Astrocyte (in vitro differentiated cells and primary cell): ENCODE data around the gene BEND5. TPM values are rescaled to one million over a fixed set of nuclear protein-coding genes. Genes with fewer than 3 reads are reported as not detected.

Experiments used
- DNase-seq: peaks from one replicate; pipeline ENCODE4 v3.0.0-alpha.2; 2010; ENCODE audit warnings: low read depth
- FAIRE-seq: peaks from 2 replicates; lab custom pipeline; 2011; peaks lifted over from hg19 to GRCh38; lab: Jason Lieb, UNC
- H2AFZ ChIP-seq: 2 replicates; pipeline ENCODE4 v1.6.0; 2012; ENCODE audit warnings: low read depth, low read length, inconsistent platforms
- H3K27ac ChIP-seq: 2 replicates; pipeline ENCODE4 v1.5.1; 2011; ENCODE audit warnings: low read depth, low read length, inconsistent platforms
- H3K27me3 ChIP-seq: 2 replicates; pipeline ENCODE4 v1.6.0; 2011; ENCODE audit warnings: low read length, inconsistent platforms; ENCODE audit not compliant: insufficient read depth
- H3K36me3 ChIP-seq: 2 replicates; pipeline ENCODE4 v1.5.1; 2011; ENCODE audit warnings: low read length, inconsistent platforms; ENCODE audit not compliant: insufficient read depth
- H3K4me1 ChIP-seq: 2 replicates; pipeline ENCODE4 v1.5.1; 2011; ENCODE audit warnings: low read length, inconsistent platforms; ENCODE audit not compliant: insufficient read depth
- H3K4me2 ChIP-seq: 2 replicates; pipeline ENCODE4 v1.6.0; 2012; ENCODE audit warnings: low read length, inconsistent platforms
- H3K4me3 ChIP-seq: 2 replicates; pipeline ENCODE4 v1.5.1; 2011; ENCODE audit warnings: low read depth, mild to moderate bottlenecking, low read length, inconsistent platforms; ENCODE audit not compliant: insufficient read depth
- H3K79me2 ChIP-seq: 2 replicates; pipeline ENCODE4 v1.6.0; 2012; ENCODE audit warnings: mild to moderate bottlenecking, low read length, inconsistent platforms; ENCODE audit not compliant: insufficient read depth
- H3K9ac ChIP-seq: 2 replicates; pipeline ENCODE4 v1.6.0; 2012; ENCODE audit warnings: mild to moderate bottlenecking, low read length, inconsistent platforms
- H3K9me3 ChIP-seq: 2 replicates; pipeline ENCODE4 v1.5.1; 2012; ENCODE audit warnings: low read depth, mild to moderate bottlenecking, low read length, inconsistent platforms; ENCODE audit not compliant: insufficient read depth
- H4K20me1 ChIP-seq: 2 replicates; pipeline ENCODE4 v1.6.0; 2012; ENCODE audit warnings: low read length, inconsistent platforms; ENCODE audit not compliant: insufficient read depth
- H3K27ac Mint-ChIP-seq: one replicate; pipeline ENCODE4 v1.8.0; 2021; ENCODE audit warnings: mild to moderate bottlenecking, mixed read lengths; ENCODE audit not compliant: unreplicated experiment
- H3K27me3 Mint-ChIP-seq: one replicate; pipeline ENCODE4 v1.8.0; 2021; ENCODE audit warnings: low read depth, mixed read lengths; ENCODE audit not compliant: unreplicated experiment
- H3K36me3 Mint-ChIP-seq: one replicate; pipeline ENCODE4 v1.8.0; 2021; ENCODE audit warnings: low read depth, mixed read lengths; ENCODE audit not compliant: unreplicated experiment
- H3K4me1 Mint-ChIP-seq: one replicate; pipeline ENCODE4 v1.8.0; 2021; ENCODE audit warnings: low read depth, mixed read lengths; ENCODE audit not compliant: unreplicated experiment
- H3K4me3 Mint-ChIP-seq: one replicate; pipeline ENCODE4 v1.8.0; 2021; ENCODE audit warnings: mild to moderate bottlenecking, moderate library complexity, mixed read lengths; ENCODE audit not compliant: unreplicated experiment
- H3K9me3 Mint-ChIP-seq: one replicate; pipeline ENCODE4 v1.8.0; 2021; ENCODE audit warnings: mild to moderate bottlenecking, mixed read lengths; ENCODE audit not compliant: unreplicated experiment
- EZH2 ChIP-seq: IDR thresholded peaks from 2 replicates; pipeline ENCODE4 v1.6.1; 2012; ENCODE audit warnings: mild to moderate bottlenecking, low read length, inconsistent platforms; ENCODE audit not compliant: insufficient read depth
- total RNA-seq: library from RNA; stranded (reverse); gene quantifications from 2 replicates; pipeline ENCODE4 v1.2.1, GENCODE V29; 2021
- TF ChIP-seq, protein P1 (sequence below): IDR thresholded peaks from 2 replicates; pipeline ENCODE4 v1.5.1; 2011; ENCODE audit warnings: low read depth, mild to moderate bottlenecking, inconsistent platforms, low read length, moderate library complexity; ENCODE audit not compliant: insufficient read depth

BEND5 gene
- total RNA-seq, 1 donor from 2014 or later, result 1.4 TPM

GRCh38 chr1:48758976-48759375, 17.7 kb downstream of the BEND5 start:
- FAIRE-seq, result no peak
- no peaks in the 10 kb centered on the region for H3K36me3 ChIP-seq

GRCh38 chr1:48757363-48757762, 19.3 kb downstream of the BEND5 start:
- no peaks in the 10 kb centered on the region for H3K36me3 ChIP-seq
- peaks cover 4% of the 10 kb centered on the region for H3K4me1 Mint-ChIP-seq
- no peaks in the 10 kb centered on the region for H4K20me1 ChIP-seq

More at GRCh38 chr1:48758976-48759375, 17.7 kb downstream of the BEND5 start:
- Histone ChIP-seq H3K4me2 (no peak overlapping the region), H3K27ac (no peak overlapping the region), H3K4me1 (peaks cover 15% of the 10 kb centered on the region), H3K79me2 (no peaks in the 10 kb centered on the region), H3K9me3 (no peaks in the 10 kb centered on the region), H2AFZ (no peak overlapping the region), H3K9ac (no peak overlapping the region), H3K4me3 (no peak overlapping the region), H3K27me3 (no peaks in the 10 kb centered on the region), H4K20me1 (no peaks in the 10 kb centered on the region)
- peaks cover 3% of the 10 kb centered on the region for H3K36me3 Mint-ChIP-seq
- no peaks in the 10 kb centered on the region for H3K9me3 Mint-ChIP-seq
- peaks cover 4% of the 10 kb centered on the region for H3K4me1 Mint-ChIP-seq
- no peak overlapping the region for H3K27ac Mint-ChIP-seq
- DNase-seq, result no peak
- peaks cover 2% of the 10 kb centered on the region for H3K27me3 Mint-ChIP-seq
- TF ChIP-seq, protein P1, sequence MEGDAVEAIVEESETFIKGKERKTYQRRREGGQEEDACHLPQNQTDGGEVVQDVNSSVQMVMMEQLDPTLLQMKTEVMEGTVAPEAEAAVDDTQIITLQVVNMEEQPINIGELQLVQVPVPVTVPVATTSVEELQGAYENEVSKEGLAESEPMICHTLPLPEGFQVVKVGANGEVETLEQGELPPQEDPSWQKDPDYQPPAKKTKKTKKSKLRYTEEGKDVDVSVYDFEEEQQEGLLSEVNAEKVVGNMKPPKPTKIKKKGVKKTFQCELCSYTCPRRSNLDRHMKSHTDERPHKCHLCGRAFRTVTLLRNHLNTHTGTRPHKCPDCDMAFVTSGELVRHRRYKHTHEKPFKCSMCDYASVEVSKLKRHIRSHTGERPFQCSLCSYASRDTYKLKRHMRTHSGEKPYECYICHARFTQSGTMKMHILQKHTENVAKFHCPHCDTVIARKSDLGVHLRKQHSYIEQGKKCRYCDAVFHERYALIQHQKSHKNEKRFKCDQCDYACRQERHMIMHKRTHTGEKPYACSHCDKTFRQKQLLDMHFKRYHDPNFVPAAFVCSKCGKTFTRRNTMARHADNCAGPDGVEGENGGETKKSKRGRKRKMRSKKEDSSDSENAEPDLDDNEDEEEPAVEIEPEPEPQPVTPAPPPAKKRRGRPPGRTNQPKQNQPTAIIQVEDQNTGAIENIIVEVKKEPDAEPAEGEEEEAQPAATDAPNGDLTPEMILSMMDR, result no peak
- TF ChIP-seq EZH2, result no peak
- H3K4me3 Mint-ChIP-seq, result no peak overlapping the region

More at GRCh38 chr1:48757363-48757762, 19.3 kb downstream of the BEND5 start:
- no peak overlapping the region for H3K9ac ChIP-seq
- no peak overlapping the region for H3K27ac Mint-ChIP-seq
- H3K4me3 ChIP-seq, result no peak overlapping the region
- no peaks in the 10 kb centered on the region for H3K9me3 ChIP-seq
- no peak overlapping the region for H3K4me2 ChIP-seq
- TF ChIP-seq, protein P1, result no peak
- no peak for TF ChIP-seq EZH2
- no peaks in the 10 kb centered on the region for H3K79me2 ChIP-seq
- no peaks in the 10 kb centered on the region for H3K9me3 Mint-ChIP-seq
- H3K4me3 Mint-ChIP-seq, result no peak overlapping the region
- FAIRE-seq, result no peak
- H3K4me1 ChIP-seq, result peaks cover 12% of the 10 kb centered on the region
- no peak for DNase-seq
- H3K27ac ChIP-seq, result no peak overlapping the region
- H3K27me3 ChIP-seq, result no peaks in the 10 kb centered on the region
- peaks cover 3% of the 10 kb centered on the region for H3K36me3 Mint-ChIP-seq
- H3K27me3 Mint-ChIP-seq, result peaks cover 2% of the 10 kb centered on the region
- H2AFZ ChIP-seq, result no peak overlapping the region
